GM12878 (cell line): ENCODE data around the gene RGL1.

Experiments
- CEBPB ChIP-seq, 2 experiments: fragments of 150-350 bp in 1 of 2; IDR thresholded peaks; 2 replicates each; pipeline ENCODE4 v1.6.1; 2012 to 2014; ENCODE audit warnings: low read depth in 2 of 2, low read length in 2 of 2, borderline replicate concordance in 1 of 2, inconsistent platforms in 1 of 2
- EZH2 ChIP-seq: IDR thresholded peaks from 2 replicates; pipeline ENCODE4 v1.6.1; 2012; ENCODE audit warnings: low read depth, mild to moderate bottlenecking, control low read depth, inconsistent platforms, low read length, borderline replicate concordance; ENCODE audit not compliant: control insufficient read depth
- FOXM1 ChIP-seq: IDR thresholded peaks from 2 replicates; pipeline ENCODE4 v1.6.1; 2012; ENCODE audit warnings: low read depth, mild to moderate bottlenecking, inconsistent platforms, low read length, moderate library complexity
- HDAC6 ChIP-seq: fragments of 200-600 bp; sonication (generic); IDR thresholded peaks from one replicate; pipeline ENCODE4 v1.8.0; 2017; ENCODE audit warnings: antibody characterized with exemption; ENCODE audit not compliant: unreplicated experiment
- PAX5 ChIP-seq: IDR thresholded peaks from 2 replicates; pipeline ENCODE4 v1.6.1; 2011; ENCODE audit warnings: low read depth, low read length, borderline replicate concordance
- PAX8 ChIP-seq: fragments of 450-650 bp; IDR thresholded peaks from 2 replicates; pipeline ENCODE4 v1.6.1; 2017; ENCODE audit warnings: mild to moderate bottlenecking, moderate library complexity
- POLR2A ChIP-seq: IDR thresholded peaks from 2 replicates; pipeline ENCODE4 v1.6.1; 2011; ENCODE audit warnings: low read depth, mild to moderate bottlenecking, low read length
- RAD51 ChIP-seq: fragments of 450-650 bp; IDR thresholded peaks from 2 replicates; pipeline ENCODE4 v1.6.1; 2016; ENCODE audit warnings: moderate library complexity, mild to moderate bottlenecking, inconsistent platforms
- RBBP5 ChIP-seq: fragments of 200-600 bp; sonication (generic); conservative IDR thresholded peaks from 2 replicates; pipeline ENCODE4 v1.6.1; 2016
- RELA ChIP-seq: fragments of 450-650 bp; IDR thresholded peaks from 2 replicates; pipeline ENCODE4 v1.8.0; 2014; ENCODE audit warnings: borderline replicate concordance; ENCODE audit not compliant: partially characterized antibody
- TCF12 ChIP-seq: IDR thresholded peaks from 2 replicates; pipeline ENCODE4 v1.6.1; 2011; ENCODE audit warnings: low read depth, mild to moderate bottlenecking, low read length
- TF ChIP-seq, protein P1 (sequence below): IDR thresholded peaks from 2 replicates; pipeline ENCODE4 v1.6.1; 2011; ENCODE audit warnings: low read depth, low read length, improper control_type of control experiment, borderline replicate concordance
- TF ChIP-seq, protein P2 (sequence below), 3 experiments: IDR thresholded peaks in 2 of 3; conservative IDR thresholded peaks in 1 of 3; 2 replicates each; pipeline ENCODE4 v1.5.1; 2011; ENCODE audit warnings: low read depth in 3 of 3, low read length in 3 of 3, mild to moderate bottlenecking in 3 of 3, control low read depth in 2 of 3, moderate library complexity in 2 of 3, inconsistent platforms in 1 of 3, mixed read lengths in 1 of 3; ENCODE audit not compliant: control insufficient read depth in 2 of 3, insufficient read depth in 1 of 3; ENCODE audit errors: extremely low read depth in 1 of 3

DNA sequence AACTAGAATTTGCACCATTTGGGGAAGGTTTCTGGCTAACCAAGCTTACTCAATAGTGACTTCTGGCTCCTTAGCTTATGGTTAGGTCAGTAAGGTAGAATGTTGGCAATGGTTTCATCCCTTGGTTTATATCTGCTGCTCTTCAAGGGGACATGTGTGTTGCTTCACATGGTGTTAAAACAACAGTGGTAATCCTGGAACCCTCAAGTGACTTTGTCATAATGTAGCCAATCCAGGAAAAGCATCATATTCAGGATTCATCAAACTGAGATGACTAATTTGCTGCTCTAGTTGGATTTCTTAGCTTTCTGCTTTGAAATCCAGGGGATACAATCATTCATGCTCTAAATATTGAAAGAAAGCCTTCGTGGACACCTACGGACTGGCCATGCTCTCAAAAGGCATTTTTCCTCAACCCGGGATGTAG lies 108.7 kb downstream of the RGL1 start:
- TF ChIP-seq FOXM1 (no peak), TCF12 (no peak), RELA (no peak), RAD51 (no peak), CEBPB (IDR thresholded peaks at IDR 0.05; ENCODE audit: borderline replicate concordance in 1 of 2, low read depth in 2 of 2, low read length in 2 of 2) (no peak), EZH2 (no peak), HDAC6 (no peak), RBBP5 (no peak), PAX8 (no peak), POLR2A (no peak), PAX5 (no peak)
- TF ChIP-seq, protein P1, sequence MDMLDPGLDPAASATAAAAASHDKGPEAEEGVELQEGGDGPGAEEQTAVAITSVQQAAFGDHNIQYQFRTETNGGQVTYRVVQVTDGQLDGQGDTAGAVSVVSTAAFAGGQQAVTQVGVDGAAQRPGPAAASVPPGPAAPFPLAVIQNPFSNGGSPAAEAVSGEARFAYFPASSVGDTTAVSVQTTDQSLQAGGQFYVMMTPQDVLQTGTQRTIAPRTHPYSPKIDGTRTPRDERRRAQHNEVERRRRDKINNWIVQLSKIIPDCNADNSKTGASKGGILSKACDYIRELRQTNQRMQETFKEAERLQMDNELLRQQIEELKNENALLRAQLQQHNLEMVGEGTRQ = no peak
- TF ChIP-seq, protein P2, sequence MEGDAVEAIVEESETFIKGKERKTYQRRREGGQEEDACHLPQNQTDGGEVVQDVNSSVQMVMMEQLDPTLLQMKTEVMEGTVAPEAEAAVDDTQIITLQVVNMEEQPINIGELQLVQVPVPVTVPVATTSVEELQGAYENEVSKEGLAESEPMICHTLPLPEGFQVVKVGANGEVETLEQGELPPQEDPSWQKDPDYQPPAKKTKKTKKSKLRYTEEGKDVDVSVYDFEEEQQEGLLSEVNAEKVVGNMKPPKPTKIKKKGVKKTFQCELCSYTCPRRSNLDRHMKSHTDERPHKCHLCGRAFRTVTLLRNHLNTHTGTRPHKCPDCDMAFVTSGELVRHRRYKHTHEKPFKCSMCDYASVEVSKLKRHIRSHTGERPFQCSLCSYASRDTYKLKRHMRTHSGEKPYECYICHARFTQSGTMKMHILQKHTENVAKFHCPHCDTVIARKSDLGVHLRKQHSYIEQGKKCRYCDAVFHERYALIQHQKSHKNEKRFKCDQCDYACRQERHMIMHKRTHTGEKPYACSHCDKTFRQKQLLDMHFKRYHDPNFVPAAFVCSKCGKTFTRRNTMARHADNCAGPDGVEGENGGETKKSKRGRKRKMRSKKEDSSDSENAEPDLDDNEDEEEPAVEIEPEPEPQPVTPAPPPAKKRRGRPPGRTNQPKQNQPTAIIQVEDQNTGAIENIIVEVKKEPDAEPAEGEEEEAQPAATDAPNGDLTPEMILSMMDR (IDR thresholded peaks at IDR 0.05 in 2 of 3, conservative IDR thresholded peaks at IDR 0.05 in 1 of 3; ENCODE audit: control insufficient read depth in 2 of 3, extremely low read depth in 1 of 3, insufficient read depth in 1 of 3, low read depth in 3 of 3, low read length in 3 of 3) = no peak
